Astrocyte (in vitro differentiated cells and primary cell): ENCODE data around the gene TMEM63C.

Experiments
- CTCF ChIP-seq: IDR thresholded peaks from 2 replicates; pipeline ENCODE4 v1.5.1; 2011; ENCODE audit warnings: low read depth, mild to moderate bottlenecking, inconsistent platforms, low read length, moderate library complexity; ENCODE audit not compliant: insufficient read depth
- EZH2 ChIP-seq: IDR thresholded peaks from 2 replicates; pipeline ENCODE4 v1.6.1; 2012; ENCODE audit warnings: mild to moderate bottlenecking, low read length, inconsistent platforms; ENCODE audit not compliant: insufficient read depth

- TF ChIP-seq CTCF (no peak), EZH2 (no peak)
These were observed 37.0 kb upstream of the TMEM63C start for GRCh38 chr14:77144412-77145115.
